ENCODE measurements around the gene HOXB3.

HOXB3 gene

DNA sequence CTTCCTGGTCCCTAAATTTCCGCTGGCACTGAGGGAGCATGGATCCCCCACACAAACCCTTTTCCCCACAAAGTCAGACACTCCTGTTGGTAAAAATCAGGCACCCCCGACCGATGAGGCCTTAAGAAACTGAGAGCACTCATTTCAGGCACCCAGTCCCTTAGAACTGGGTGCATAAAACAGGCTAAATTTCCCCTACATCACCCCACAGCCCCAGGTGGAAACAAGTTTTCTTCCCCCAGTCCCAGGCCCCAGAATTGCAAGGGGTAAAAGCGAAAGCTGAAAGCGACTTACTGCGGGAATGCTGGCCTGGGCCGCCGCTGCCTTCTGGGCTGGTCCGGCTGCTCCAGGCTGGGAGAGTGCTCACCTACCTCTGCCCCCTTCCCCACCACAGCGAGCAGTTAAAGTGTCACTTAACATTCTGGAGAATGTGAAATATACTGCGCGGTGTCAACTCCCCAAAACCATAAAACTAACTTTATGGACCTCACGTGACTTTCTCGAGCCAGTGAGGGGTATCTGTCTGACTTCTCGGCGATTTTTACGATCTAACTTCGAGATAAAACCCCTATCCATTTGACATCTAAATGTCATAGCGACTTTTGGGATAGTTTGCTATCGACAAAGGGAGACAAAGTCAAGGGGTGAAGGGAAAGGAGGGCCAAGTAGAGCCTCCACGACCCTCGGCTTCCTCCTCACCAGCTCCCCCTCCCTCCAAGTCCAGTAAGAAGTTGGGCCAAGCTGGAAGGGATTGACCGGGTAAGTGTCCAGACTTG, at the start of gene HOXB3 (continued):
- no peak for TF ChIP-seq ZNF776 (tag by site-specific recombination; IDR thresholded peaks at IDR 0.05; ENCODE audit: borderline replicate concordance)
- TF ChIP-seq ZNF155 (tag by site-specific recombination; IDR thresholded peaks at IDR 0.05): no peak
- TF ChIP-seq PRDM1 (tag by site-specific recombination; IDR thresholded peaks at IDR 0.05): peak; percentile 97
- peak; percentile 100 for TF ChIP-seq WT1 (tag by site-specific recombination; IDR thresholded peaks at IDR 0.05)
- no peak for TF ChIP-seq ZNF664 (tag by site-specific recombination; IDR thresholded peaks at IDR 0.05)
- peak; percentile 94 for TF ChIP-seq ZXDB (tag by site-specific recombination; IDR thresholded peaks at IDR 0.05)
- no peak for TF ChIP-seq ZNF354C (tag by site-specific recombination; IDR thresholded peaks at IDR 0.05; ENCODE audit: borderline replicate concordance, low read depth)
- TF ChIP-seq, protein P1, sequence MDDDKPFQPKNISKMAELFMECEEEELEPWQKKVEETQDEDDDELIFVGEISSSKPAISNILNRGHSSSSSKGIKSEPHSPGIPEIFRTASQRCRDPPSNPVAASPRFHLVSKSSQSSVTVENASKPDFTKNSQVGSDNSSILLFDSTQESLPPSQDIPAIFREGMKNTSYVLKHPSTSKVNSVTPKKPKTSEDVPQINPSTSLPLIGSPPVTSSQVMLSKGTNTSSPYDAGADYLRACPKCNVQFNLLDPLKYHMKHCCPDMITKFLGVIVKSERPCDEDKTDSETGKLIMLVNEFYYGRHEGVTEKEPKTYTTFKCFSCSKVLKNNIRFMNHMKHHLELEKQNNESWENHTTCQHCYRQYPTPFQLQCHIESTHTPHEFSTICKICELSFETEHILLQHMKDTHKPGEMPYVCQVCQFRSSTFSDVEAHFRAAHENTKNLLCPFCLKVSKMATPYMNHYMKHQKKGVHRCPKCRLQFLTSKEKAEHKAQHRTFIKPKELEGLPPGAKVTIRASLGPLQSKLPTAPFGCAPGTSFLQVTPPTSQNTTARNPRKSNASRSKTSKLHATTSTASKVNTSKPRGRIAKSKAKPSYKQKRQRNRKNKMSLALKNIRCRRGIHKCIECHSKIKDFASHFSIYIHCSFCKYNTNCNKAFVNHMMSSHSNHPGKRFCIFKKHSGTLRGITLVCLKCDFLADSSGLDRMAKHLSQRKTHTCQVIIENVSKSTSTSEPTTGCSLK (tag by site-specific recombination; IDR thresholded peaks at IDR 0.05): no peak
- no peak for TF ChIP-seq GLI4 (tag by site-specific recombination; IDR thresholded peaks at IDR 0.05)
- peak; percentile 93 for TF ChIP-seq ZEB2 (tag by site-specific recombination; IDR thresholded peaks at IDR 0.05)
- peak; percentile 86 for TF ChIP-seq OSR2 (tag by site-specific recombination; IDR thresholded peaks at IDR 0.05)
- TF ChIP-seq ZNF341 (tag by site-specific recombination; IDR thresholded peaks at IDR 0.05; ENCODE audit: low read depth): peak; percentile 83
- TF ChIP-seq KLF16 (tag by site-specific recombination; IDR thresholded peaks at IDR 0.05): peak; percentile 80
- TF ChIP-seq ZNF174 (tag by site-specific recombination; IDR thresholded peaks at IDR 0.05): no peak
- TF ChIP-seq ZNF600 (tag by site-specific recombination; IDR thresholded peaks at IDR 0.05): peak; percentile 69
- TF ChIP-seq ZNF488 (tag by site-specific recombination; IDR thresholded peaks at IDR 0.05): no peak; the same call in 1 of the 2 replicates
- peak; percentile 100 for TF ChIP-seq PRDM6 (tag by site-specific recombination; IDR thresholded peaks at IDR 0.05)
- TF ChIP-seq ZNF561 (tag by site-specific recombination; IDR thresholded peaks at IDR 0.05; ENCODE audit: borderline replicate concordance): peak; percentile 88
- no peak for TF ChIP-seq ZNF362 (tag by site-specific recombination; IDR thresholded peaks at IDR 0.05)
- TF ChIP-seq ZNF404 (tag by site-specific recombination; IDR thresholded peaks at IDR 0.05): no peak
- TF ChIP-seq, protein P2, sequence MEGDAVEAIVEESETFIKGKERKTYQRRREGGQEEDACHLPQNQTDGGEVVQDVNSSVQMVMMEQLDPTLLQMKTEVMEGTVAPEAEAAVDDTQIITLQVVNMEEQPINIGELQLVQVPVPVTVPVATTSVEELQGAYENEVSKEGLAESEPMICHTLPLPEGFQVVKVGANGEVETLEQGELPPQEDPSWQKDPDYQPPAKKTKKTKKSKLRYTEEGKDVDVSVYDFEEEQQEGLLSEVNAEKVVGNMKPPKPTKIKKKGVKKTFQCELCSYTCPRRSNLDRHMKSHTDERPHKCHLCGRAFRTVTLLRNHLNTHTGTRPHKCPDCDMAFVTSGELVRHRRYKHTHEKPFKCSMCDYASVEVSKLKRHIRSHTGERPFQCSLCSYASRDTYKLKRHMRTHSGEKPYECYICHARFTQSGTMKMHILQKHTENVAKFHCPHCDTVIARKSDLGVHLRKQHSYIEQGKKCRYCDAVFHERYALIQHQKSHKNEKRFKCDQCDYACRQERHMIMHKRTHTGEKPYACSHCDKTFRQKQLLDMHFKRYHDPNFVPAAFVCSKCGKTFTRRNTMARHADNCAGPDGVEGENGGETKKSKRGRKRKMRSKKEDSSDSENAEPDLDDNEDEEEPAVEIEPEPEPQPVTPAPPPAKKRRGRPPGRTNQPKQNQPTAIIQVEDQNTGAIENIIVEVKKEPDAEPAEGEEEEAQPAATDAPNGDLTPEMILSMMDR (tag by site-specific recombination; IDR thresholded peaks at IDR 0.05): no peak
- TF ChIP-seq SP2 (tag by site-specific recombination; IDR thresholded peaks at IDR 0.05): peak; percentile 57; the same call in 1 of the 2 replicates
- peak; percentile 91 for TF ChIP-seq ZBTB48 (tag by site-specific recombination; IDR thresholded peaks at IDR 0.05)
- no peak for TF ChIP-seq ZNF654 (tag by site-specific recombination; IDR thresholded peaks at IDR 0.05; ENCODE audit: low read depth)
- TF ChIP-seq, protein P3, sequence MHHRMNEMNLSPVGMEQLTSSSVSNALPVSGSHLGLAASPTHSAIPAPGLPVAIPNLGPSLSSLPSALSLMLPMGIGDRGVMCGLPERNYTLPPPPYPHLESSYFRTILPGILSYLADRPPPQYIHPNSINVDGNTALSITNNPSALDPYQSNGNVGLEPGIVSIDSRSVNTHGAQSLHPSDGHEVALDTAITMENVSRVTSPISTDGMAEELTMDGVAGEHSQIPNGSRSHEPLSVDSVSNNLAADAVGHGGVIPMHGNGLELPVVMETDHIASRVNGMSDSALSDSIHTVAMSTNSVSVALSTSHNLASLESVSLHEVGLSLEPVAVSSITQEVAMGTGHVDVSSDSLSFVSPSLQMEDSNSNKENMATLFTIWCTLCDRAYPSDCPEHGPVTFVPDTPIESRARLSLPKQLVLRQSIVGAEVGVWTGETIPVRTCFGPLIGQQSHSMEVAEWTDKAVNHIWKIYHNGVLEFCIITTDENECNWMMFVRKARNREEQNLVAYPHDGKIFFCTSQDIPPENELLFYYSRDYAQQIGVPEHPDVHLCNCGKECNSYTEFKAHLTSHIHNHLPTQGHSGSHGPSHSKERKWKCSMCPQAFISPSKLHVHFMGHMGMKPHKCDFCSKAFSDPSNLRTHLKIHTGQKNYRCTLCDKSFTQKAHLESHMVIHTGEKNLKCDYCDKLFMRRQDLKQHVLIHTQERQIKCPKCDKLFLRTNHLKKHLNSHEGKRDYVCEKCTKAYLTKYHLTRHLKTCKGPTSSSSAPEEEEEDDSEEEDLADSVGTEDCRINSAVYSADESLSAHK (tag by site-specific recombination; IDR thresholded peaks at IDR 0.05): peak; percentile 95
- peak; percentile 94 for TF ChIP-seq IKZF3 (tag by site-specific recombination; IDR thresholded peaks at IDR 0.05)
- TF ChIP-seq ZNF610 (tag by site-specific recombination; IDR thresholded peaks at IDR 0.05; ENCODE audit: borderline replicate concordance): peak; percentile 29; the same call in 1 of the 2 replicates
- TF ChIP-seq ZNF645 (tag by site-specific recombination; IDR thresholded peaks at IDR 0.05): 0 out of 2 replicates have a peak, but pooled peaks have one; percentile 12

All from HEK293 (cell line).